ENCODE measurements around the gene MELK. TPM values are rescaled to one million over a fixed set of nuclear protein-coding genes. Genes with fewer than 3 reads are reported as not detected.

The MELK gene
- polyA plus RNA-seq, 1 donor from 2014 or later = 1.8 TPM

GRCh38 chr9:36713515-36714490 is 141.1 kb downstream of the MELK start:
- H3K36me3 ChIP-seq (ENCODE audit: insufficient read depth, low read length) = no peaks in the 10 kb centered on the region
- no peak for TF ChIP-seq EZH2 (IDR thresholded peaks at IDR 0.05; ENCODE audit: borderline replicate concordance, insufficient read depth, low read length, poor library complexity, severe bottlenecking)
- TF ChIP-seq EP300 (conservative IDR thresholded peaks at IDR 0.05; ENCODE audit: poor library complexity, severe bottlenecking) = no peak
- TF ChIP-seq RAD21 (conservative IDR thresholded peaks at IDR 0.05) = no peak
- H3F3A ChIP-seq (ENCODE audit: insufficient read depth, low read length, poor library complexity, severe bottlenecking) = no peaks in the 10 kb centered on the region
- H3K79me2 ChIP-seq (replicated peaks; ENCODE audit: insufficient read depth, low read length) = no peaks in the 10 kb centered on the region
- no peak overlapping the region for H3K4me2 ChIP-seq (ENCODE audit: low read length)
- no peaks in the 10 kb centered on the region for H3K9me2 ChIP-seq (ENCODE audit: insufficient read depth, low read length)
- H3K9me3 ChIP-seq (ENCODE audit: low read length) = no peaks in the 10 kb centered on the region
- no peak overlapping the region for H3K4me3 ChIP-seq (ENCODE audit: low read length)
- no peaks in the 10 kb centered on the region for H3K27me3 ChIP-seq (ENCODE audit: insufficient read depth, low read depth, low read length)
- H2AFZ ChIP-seq (ENCODE audit: low read depth, low read length) = no peak overlapping the region
- no peak overlapping the region for H3K27ac ChIP-seq (ENCODE audit: low read length)
- no peak overlapping the region for H3K9ac ChIP-seq (ENCODE audit: low read length)
- no peaks in the 10 kb centered on the region for H4K20me1 ChIP-seq (ENCODE audit: insufficient read depth)

GRCh38 chr9:36716496-36716895 is 143.8 kb downstream of the MELK start:
- Histone ChIP-seq H3K36me3 (ENCODE audit: insufficient read depth, low read length) (no peaks in the 10 kb centered on the region), H3K27ac (ENCODE audit: low read length) (no peak overlapping the region), H3K9me2 (ENCODE audit: insufficient read depth, low read length) (no peaks in the 10 kb centered on the region), H2AFZ (ENCODE audit: low read depth, low read length) (no peak overlapping the region), H3K9me3 (ENCODE audit: low read length) (no peaks in the 10 kb centered on the region), H4K20me1 (ENCODE audit: insufficient read depth) (no peaks in the 10 kb centered on the region), H3K4me3 (ENCODE audit: low read length) (no peak overlapping the region), H3K4me2 (ENCODE audit: low read length) (no peak overlapping the region), H3K27me3 (ENCODE audit: insufficient read depth, low read depth, low read length) (no peaks in the 10 kb centered on the region), H3K9ac (ENCODE audit: low read length) (no peak overlapping the region), H3F3A (ENCODE audit: insufficient read depth, low read length, poor library complexity, severe bottlenecking) (no peaks in the 10 kb centered on the region), H3K79me2 (replicated peaks; ENCODE audit: insufficient read depth, low read length) (no peaks in the 10 kb centered on the region)
- TF ChIP-seq RAD21 (conservative IDR thresholded peaks at IDR 0.05) (no peak), TAF1 (IDR thresholded peaks at IDR 0.05; ENCODE audit: low read depth) (no peak), EP300 (conservative IDR thresholded peaks at IDR 0.05; ENCODE audit: poor library complexity, severe bottlenecking) (no peak), CTCF (IDR thresholded peaks at IDR 0.05; ENCODE audit: poor library complexity, severe bottlenecking) (no peak), REST (IDR thresholded peaks at IDR 0.05; ENCODE audit: borderline replicate concordance) (no peak), MXI1 (conservative IDR thresholded peaks at IDR 0.05; ENCODE audit: poor library complexity, severe bottlenecking) (no peak), EZH2 (IDR thresholded peaks at IDR 0.05; ENCODE audit: borderline replicate concordance, insufficient read depth, low read length, poor library complexity, severe bottlenecking) (no peak)

All from neural cell (in vitro differentiated cells).